HEK293 (cell line): ENCODE measurements around the gene YIPF3.

Experiments used
- CTCF ChIA-PET: fragments of 350-600 bp; formaldehyde crosslinking; extraction: SDS; loops from one replicate; lab custom pipeline; 2021; ENCODE audit warnings: antibody characterized with exemption; lab: Yijun Ruan, JAX
- POLR2A ChIA-PET: fragments of 300-600 bp; formaldehyde crosslinking; extraction: SDS; loops from one replicate; lab custom pipeline; 2020; ENCODE audit warnings: antibody characterized with exemption, inconsistent platforms; lab: Yijun Ruan, JAX
- H3K27ac ChIP-seq: fragments of 200-500 bp; sonication (Bioruptor generic); 2 replicates; pipeline ENCODE4 v1.5.1; 2014; ENCODE audit warnings: low read depth, low read length, control low read depth, inconsistent platforms; ENCODE audit errors: extremely low read depth
- H3K36me3 ChIP-seq, 2 experiments: fragments of 200-500 bp in 1 of 2; sonication (Bioruptor generic) in 1 of 2; 1 replicate in 1 of 2; 2 replicates in 1 of 2; pipeline ENCODE4 v1.5.1; 2014 to 2017; ENCODE audit warnings: inconsistent platforms in 2 of 2, low read length in 2 of 2; ENCODE audit not compliant: control insufficient read depth in 2 of 2, insufficient read depth in 1 of 2
- H3K4me1 ChIP-seq: fragments of 200-500 bp; sonication (Bioruptor generic); 2 replicates; pipeline ENCODE4 v1.5.1; 2014; ENCODE audit warnings: mild to moderate bottlenecking, low read length, inconsistent platforms; ENCODE audit not compliant: control insufficient read depth, insufficient read depth
- H3K4me3 ChIP-seq: 2 replicates; pipeline ENCODE4 v1.5.1; 2011; ENCODE audit warnings: low read depth, mild to moderate bottlenecking, control low read depth, low read length, moderate library complexity
- H3K9me3 ChIP-seq: fragments of 200-500 bp; sonication (Bioruptor generic); 2 replicates; pipeline ENCODE4 v1.5.1; 2014; ENCODE audit warnings: low read depth, low read length, inconsistent platforms; ENCODE audit not compliant: control insufficient read depth, insufficient read depth
- CTCF ChIP-seq: fragments of 450-650 bp; formaldehyde crosslinking; IDR thresholded peaks from 2 replicates; pipeline ENCODE4 v1.5.1; 2016; ENCODE audit warnings: missing biosample characterization, missing genetic modification characterization
- GLIS1 ChIP-seq: fragments of 450-650 bp; formaldehyde crosslinking; IDR thresholded peaks from 2 replicates; pipeline ENCODE4 v1.5.1; 2016; ENCODE audit warnings: missing biosample characterization, missing genetic modification characterization
- REPIN1 ChIP-seq: fragments of 450-650 bp; formaldehyde crosslinking; IDR thresholded peaks from 2 replicates; pipeline ENCODE4 v1.5.1; 2017; ENCODE audit warnings: missing biosample characterization, missing genetic modification characterization, low read depth
- SP2 ChIP-seq: fragments of 450-650 bp; formaldehyde crosslinking; IDR thresholded peaks from 2 replicates; pipeline ENCODE4 v1.5.1; 2016; ENCODE audit warnings: missing biosample characterization, missing genetic modification characterization
- ZNF133 ChIP-seq: fragments of 450-650 bp; formaldehyde crosslinking; IDR thresholded peaks from 2 replicates; pipeline ENCODE4 v1.5.1; 2016; ENCODE audit warnings: missing biosample characterization, missing genetic modification characterization
- ZNF138 ChIP-seq: fragments of 450-650 bp; formaldehyde crosslinking; IDR thresholded peaks from 2 replicates; pipeline ENCODE4 v1.5.1; 2016; ENCODE audit warnings: missing biosample characterization, missing genetic modification characterization, borderline replicate concordance
- ZNF223 ChIP-seq: fragments of 450-650 bp; formaldehyde crosslinking; IDR thresholded peaks from 2 replicates; pipeline ENCODE4 v1.5.1; 2016; ENCODE audit warnings: missing biosample characterization, missing genetic modification characterization
- ZNF37A ChIP-seq: fragments of 450-650 bp; IDR thresholded peaks from 2 replicates; pipeline ENCODE4 v1.5.1; 2018; ENCODE audit warnings: missing biosample characterization, missing genetic modification characterization
- ZNF394 ChIP-seq: fragments of 450-650 bp; formaldehyde crosslinking; IDR thresholded peaks from 2 replicates; pipeline ENCODE4 v1.5.1; 2016; ENCODE audit warnings: missing biosample characterization, missing genetic modification characterization, mild to moderate bottlenecking, moderate library complexity, borderline replicate concordance
- ZNF423 ChIP-seq: fragments of 450-650 bp; formaldehyde crosslinking; IDR thresholded peaks from 2 replicates; pipeline ENCODE4 v1.5.1; 2016; ENCODE audit warnings: missing biosample characterization, missing genetic modification characterization
- ZNF580 ChIP-seq: fragments of 450-650 bp; formaldehyde crosslinking; IDR thresholded peaks from 2 replicates; pipeline ENCODE4 v1.5.1; 2016; ENCODE audit warnings: missing biosample characterization, missing genetic modification characterization
- ZNF610 ChIP-seq: fragments of 450-650 bp; formaldehyde crosslinking; IDR thresholded peaks from 2 replicates; pipeline ENCODE4 v1.5.1; 2016; ENCODE audit warnings: missing biosample characterization, missing genetic modification characterization, borderline replicate concordance
- ZNF792 ChIP-seq: fragments of 450-650 bp; formaldehyde crosslinking; IDR thresholded peaks from 2 replicates; pipeline ENCODE4 v1.5.1; 2016; ENCODE audit warnings: missing biosample characterization, missing genetic modification characterization
- ZSCAN23 ChIP-seq: fragments of 450-650 bp; formaldehyde crosslinking; IDR thresholded peaks from 2 replicates; pipeline ENCODE4 v1.5.1; 2016; ENCODE audit warnings: missing biosample characterization, missing genetic modification characterization
- ZXDB ChIP-seq: fragments of 450-650 bp; formaldehyde crosslinking; IDR thresholded peaks from 2 replicates; pipeline ENCODE4 v1.5.1; 2016; ENCODE audit warnings: missing biosample characterization, missing genetic modification characterization
- TF ChIP-seq, protein P1 (sequence below): fragments of 450-650 bp; formaldehyde crosslinking; IDR thresholded peaks from 2 replicates; pipeline ENCODE4 v1.5.1; 2017; ENCODE audit warnings: missing biosample characterization, missing genetic modification characterization
- TF ChIP-seq, protein P2 (sequence below): fragments of 450-650 bp; formaldehyde crosslinking; IDR thresholded peaks from 2 replicates; pipeline ENCODE4 v1.5.1; 2016; ENCODE audit warnings: missing biosample characterization, missing genetic modification characterization

YIPF3 gene

DNA sequence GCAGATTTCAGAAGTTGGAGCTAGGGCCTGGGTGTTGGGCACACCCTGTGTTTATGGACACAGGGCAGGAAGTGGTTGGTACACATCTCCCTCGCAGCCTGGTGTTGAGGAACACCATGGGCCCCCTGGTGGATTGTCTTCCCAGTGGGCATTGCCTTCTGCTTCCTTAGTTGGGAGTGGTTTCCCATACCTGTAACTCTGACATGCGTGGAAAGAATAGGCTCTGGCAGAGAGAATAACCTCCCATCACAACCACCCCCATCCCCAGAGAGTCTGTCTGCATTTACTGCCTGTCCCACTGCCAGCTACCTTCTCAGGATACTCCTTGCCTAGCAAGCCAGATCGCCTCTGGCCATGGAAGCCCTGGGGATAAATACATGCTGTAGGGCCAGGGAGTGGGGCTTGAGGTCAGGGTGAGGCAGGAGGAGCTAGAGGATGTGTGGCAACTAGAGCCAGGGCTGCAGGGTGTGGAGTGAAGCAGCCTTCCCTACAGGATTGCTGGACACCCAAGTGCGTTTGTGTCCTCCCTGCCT lies 21.3 kb downstream of the YIPF3 start:
- H3K4me3 ChIP-seq = no peak overlapping the region
- H3K9me3 ChIP-seq = no peaks in the 10 kb centered on the region
- H3K36me3 ChIP-seq = peaks cover 9 to 48% of the 10 kb centered on the region in 2 experiments; a peak in 2 of 3 replicates
- TF ChIP-seq ZNF610 (no peak), ZNF394 (tag by site-specific recombination) (peak; percentile 27; the same call in 1 of the 2 replicates), CTCF (tag by site-specific recombination) (0 out of 2 replicates have a peak, but pooled peaks have one; percentile 31)
- TF ChIP-seq, protein P1, sequence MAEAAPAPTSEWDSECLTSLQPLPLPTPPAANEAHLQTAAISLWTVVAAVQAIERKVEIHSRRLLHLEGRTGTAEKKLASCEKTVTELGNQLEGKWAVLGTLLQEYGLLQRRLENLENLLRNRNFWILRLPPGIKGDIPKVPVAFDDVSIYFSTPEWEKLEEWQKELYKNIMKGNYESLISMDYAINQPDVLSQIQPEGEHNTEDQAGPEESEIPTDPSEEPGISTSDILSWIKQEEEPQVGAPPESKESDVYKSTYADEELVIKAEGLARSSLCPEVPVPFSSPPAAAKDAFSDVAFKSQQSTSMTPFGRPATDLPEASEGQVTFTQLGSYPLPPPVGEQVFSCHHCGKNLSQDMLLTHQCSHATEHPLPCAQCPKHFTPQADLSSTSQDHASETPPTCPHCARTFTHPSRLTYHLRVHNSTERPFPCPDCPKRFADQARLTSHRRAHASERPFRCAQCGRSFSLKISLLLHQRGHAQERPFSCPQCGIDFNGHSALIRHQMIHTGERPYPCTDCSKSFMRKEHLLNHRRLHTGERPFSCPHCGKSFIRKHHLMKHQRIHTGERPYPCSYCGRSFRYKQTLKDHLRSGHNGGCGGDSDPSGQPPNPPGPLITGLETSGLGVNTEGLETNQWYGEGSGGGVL (tag by site-specific recombination) = no peak
- H3K27ac ChIP-seq = no peak overlapping the region
- ChIA-PET POLR2A (interaction anchor here (0.9 to 1.8 kb wide), 4 partner anchors 11 to 126 kb away, joined by 3 to 5 read pairs (median 4); partner anchors contain the start of genes TJAP1 and ZNF318), CTCF (interaction anchor here (0.6 to 11.2 kb wide), 17 partner anchors 9 to 635 kb away, joined by 3 to 142 read pairs (median 8); partner anchors contain the start of genes DLK2 and LRRC73)
- H3K4me1 ChIP-seq = peaks cover 7% of the 10 kb centered on the region

- H3K9me3 ChIP-seq = no peaks in the 10 kb centered on the region
- ChIA-PET POLR2A (interaction anchor here (0.8 to 1.2 kb wide), 3 partner anchors 12 to 125 kb away, joined by 3 to 4 read pairs (median 3); partner anchors contain the start of gene ZNF318), CTCF (interaction anchor here (0.5 to 11.2 kb wide), 10 partner anchors 8 to 594 kb away, joined by 3 to 142 read pairs (median 7); partner anchors contain the start of genes ABCC10, DLK2 and LRRC73)
- TF ChIP-seq ZNF580 (tag by site-specific recombination) (no peak), ZNF133 (tag by site-specific recombination) (no peak), GLIS1 (tag by site-specific recombination) (no peak), REPIN1 (tag by site-specific recombination) (no peak), ZXDB (tag by site-specific recombination) (no peak), ZSCAN23 (tag by site-specific recombination) (no peak), SP2 (no peak), ZNF423 (tag by site-specific recombination) (no peak), ZNF138 (no peak), ZNF223 (tag by site-specific recombination) (no peak), ZNF37A (no peak), ZNF792 (tag by site-specific recombination) (no peak)
- TF ChIP-seq, protein P2, sequence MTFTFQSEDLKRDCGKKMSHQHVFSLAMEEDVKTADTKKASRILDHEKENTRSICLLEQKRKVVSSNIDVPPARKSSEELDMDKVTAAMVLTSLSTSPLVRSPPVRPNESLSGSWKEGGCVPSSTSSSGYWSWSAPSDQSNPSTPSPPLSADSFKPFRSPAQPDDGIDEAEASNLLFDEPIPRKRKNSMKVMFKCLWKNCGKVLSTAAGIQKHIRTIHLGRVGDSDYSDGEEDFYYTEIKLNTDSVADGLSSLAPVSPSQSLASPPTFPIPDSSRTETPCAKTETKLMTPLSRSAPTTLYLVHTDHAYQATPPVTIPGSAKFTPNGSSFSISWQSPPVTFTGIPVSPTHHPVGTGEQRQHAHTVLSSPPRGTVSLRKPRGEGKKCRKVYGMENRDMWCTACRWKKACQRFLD = no peak
- no peak overlapping the region for H3K4me3 ChIP-seq
- no peak overlapping the region for H3K27ac ChIP-seq
- H3K4me1 ChIP-seq = peaks cover 7% of the 10 kb centered on the region
- H3K36me3 ChIP-seq = peaks cover 9 to 46% of the 10 kb centered on the region in 2 experiments; a peak in 2 of 3 replicates
Observed at GRCh38 chr6:43494766-43495165, 22.0 kb downstream of the YIPF3 start.
